GM21619 (cell line): ENCODE measurements around the gene ZNF77.
"Not testable (repeated sequence)": the region's sequence is repeated elsewhere in the genome, so short reads cannot be mapped to it uniquely, and the experiment has no call there.

Experiments
- ATAC-seq: cut with Tn5 transposase; IDR thresholded peaks from one replicate; pipeline ENCODE4 v1.9.1; 2021; ENCODE audit not compliant: unreplicated experiment

Gene ZNF77

GRCh38 chr19:2970201-2970835, 25.5 kb upstream of the ZNF77 start:
- ATAC-seq: no peak

GRCh38 chr19:2969104-2969504, 24.3 kb upstream of the ZNF77 start:
- ATAC-seq: no peak

GRCh38 chr19:2967972-2968371, 23.2 kb upstream of the ZNF77 start:
- no peak for ATAC-seq

GRCh38 chr19:2964874-2965273, 20.1 kb upstream of the ZNF77 start:
- no peak for ATAC-seq

GRCh38 chr19:2963631-2964030, 18.9 kb upstream of the ZNF77 start:
- ATAC-seq: not testable (repeated sequence)

- no peak for ATAC-seq
Observed at GRCh38 chr19:2963122-2963521, 18.4 kb upstream of the ZNF77 start.

- no peak for ATAC-seq
Observed at GRCh38 chr19:2962018-2962670, 17.4 kb upstream of the ZNF77 start.

- no peak for ATAC-seq
Observed at GRCh38 chr19:2960120-2960519, 15.3 kb upstream of the ZNF77 start.

GRCh38 chr19:2957160-2957559, 12.4 kb upstream of the ZNF77 start:
- no peak for ATAC-seq

- no peak for ATAC-seq
Observed at GRCh38 chr19:2952953-2953481, 8.2 kb upstream of the ZNF77 start.

- ATAC-seq: peak; percentile 86
Observed at GRCh38 chr19:2950286-2951124, 5.7 kb upstream of the ZNF77 start.

GRCh38 chr19:2949939-2950285, 5.1 kb upstream of the ZNF77 start:
- peak; percentile 1 for ATAC-seq

GRCh38 chr19:2945575-2946184, 909 bp upstream of the ZNF77 start:
- no peak for ATAC-seq

- ATAC-seq: no peak
Observed at GRCh38 chr19:2944403-2944774, 382 bp downstream of the ZNF77 start.

GRCh38 chr19:2942928-2943640, 1.7 kb downstream of the ZNF77 start:
- no peak for ATAC-seq

GRCh38 chr19:2935863-2936262, 8.9 kb downstream of the ZNF77 start:
- ATAC-seq: not testable (repeated sequence)

GRCh38 chr19:2933490-2933910, 11.3 kb downstream of the ZNF77 start:
- ATAC-seq: no peak

- ATAC-seq: no peak
Observed at GRCh38 chr19:2927032-2927430, 17.7 kb downstream of the ZNF77 start.

GRCh38 chr19:2926341-2927031, 18.3 kb downstream of the ZNF77 start:
- ATAC-seq: no peak

GRCh38 chr19:2923510-2923909, 21.3 kb downstream of the ZNF77 start:
- no peak for ATAC-seq
